K562 (cell line): ENCODE data around the gene MYBPH.

Source experiments
- POLR2AphosphoS5 ChIP-seq: IDR thresholded peaks from 2 replicates; pipeline ENCODE4 v1.6.1; 2011; ENCODE audit warnings: mild to moderate bottlenecking, low read depth, low read length, moderate library complexity; ENCODE audit not compliant: control insufficient read depth, insufficient read depth
- SRSF9 ChIP-seq: fragments of 200-400 bp; formaldehyde crosslinking; IDR thresholded peaks from 2 replicates; pipeline ENCODE4 v1.6.1; 2017; ENCODE audit warnings: low read depth, low read length, borderline replicate concordance
- YY1 ChIP-seq, 3 experiments: IDR thresholded peaks; 2 replicates each; pipeline ENCODE4 v1.6.1; 2011; ENCODE audit warnings: low read length in 2 of 3, mild to moderate bottlenecking in 2 of 3, moderate library complexity in 2 of 3, borderline replicate concordance in 1 of 3, control low read depth in 1 of 3, low read depth in 1 of 3; ENCODE audit not compliant: insufficient read depth in 3 of 3, insufficient replicate concordance in 2 of 3, control insufficient read depth in 1 of 3, insufficient read length in 1 of 3; ENCODE audit errors: extremely low read depth in 1 of 3

DNA sequence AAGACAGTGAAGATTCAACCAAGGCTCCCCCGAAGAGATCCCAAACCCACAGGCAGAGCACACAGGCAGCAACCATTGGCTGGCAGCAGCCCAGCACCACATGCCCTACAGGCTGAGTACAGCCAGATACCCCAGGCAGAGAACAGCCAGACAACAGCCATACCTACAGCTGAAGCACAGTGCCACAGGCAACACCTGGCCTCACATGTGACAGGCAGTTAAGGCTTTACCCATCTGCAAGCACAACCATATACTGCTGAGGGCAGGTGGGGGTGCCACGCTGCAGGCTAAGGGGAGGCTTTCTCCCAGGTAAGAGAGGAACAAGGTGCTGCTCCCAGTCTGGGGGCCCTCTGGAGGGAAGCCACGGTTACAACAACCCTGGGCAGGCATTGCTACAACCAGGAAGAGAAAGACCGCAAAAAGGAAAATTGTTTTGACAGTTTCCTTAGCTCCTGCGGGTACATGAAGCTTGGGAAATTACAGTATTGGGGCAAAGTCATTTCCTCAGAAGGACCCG lies 41.6 kb upstream of the MYBPH start:
- TF ChIP-seq SRSF9: no peak
- no peak for TF ChIP-seq POLR2AphosphoS5
- TF ChIP-seq YY1 (IDR thresholded peaks at IDR 0.05; ENCODE audit: borderline replicate concordance in 1 of 3, control insufficient read depth in 1 of 3, extremely low read depth in 1 of 3, insufficient read depth in 3 of 3, insufficient read length in 1 of 3, insufficient replicate concordance in 2 of 3, low read depth in 1 of 3, low read length in 2 of 3): no peak
